ENCODE results near the gene WDR35. TPM values are rescaled to one million over a fixed set of nuclear protein-coding genes. Genes with fewer than 3 reads are reported as not detected.

Gene WDR35
- total and polyA plus RNA-seq, 2 donors (not counting 3 experiments of a cell fraction or from before 2014, with no cell fraction given) = 3.6 to 8.0 TPM

DNA sequence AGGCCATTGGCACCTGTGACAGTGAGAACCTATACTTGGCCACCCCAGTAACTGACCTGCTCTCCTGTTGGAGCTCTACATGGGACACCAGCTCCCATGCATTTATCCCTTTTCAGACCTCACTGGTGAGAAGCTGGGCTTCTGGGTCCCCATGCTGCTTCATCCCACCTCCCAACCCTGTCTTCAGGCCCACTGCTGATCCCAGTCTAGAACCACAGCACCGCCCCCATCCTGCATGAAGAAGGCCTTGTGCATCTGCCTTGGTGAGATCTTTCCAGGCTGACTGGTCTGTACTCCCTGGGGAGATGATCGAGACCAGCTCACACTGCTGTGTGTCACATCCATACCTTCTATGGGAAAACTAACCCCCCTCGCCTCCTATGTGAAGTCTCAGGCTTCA, 110.8 kb downstream of the WDR35 start:
- FAIRE-seq = no peak
- ChIA-PET CTCF (no interaction called here), POLR2A (no interaction called here)
- Histone ChIP-seq H3K4me1 (ENCODE audit: control insufficient read depth, extremely low read depth, insufficient read depth, low read length) (no peaks in the 10 kb centered on the region), H3K4me3 (replicated peaks in 1 of 3; ENCODE audit: insufficient read depth in 1 of 3, low read depth in 1 of 3, low read length in 3 of 3) (no peak overlapping the region), H3K9me1 (replicated peaks; ENCODE audit: control insufficient read depth, extremely low read depth, insufficient read depth, low read length) (no peaks in the 10 kb centered on the region), H3K27me3 (ENCODE audit: control insufficient read depth in 2 of 2, insufficient read depth in 2 of 2, low read length in 2 of 2) (no peaks in the 10 kb centered on the region), H4K20me1 (replicated peaks; ENCODE audit: control insufficient read depth, extremely low read depth, insufficient read depth, low read length) (no peaks in the 10 kb centered on the region), H3K9ac (replicated peaks; ENCODE audit: extremely low read depth, insufficient read depth, low read length) (no peak overlapping the region), H3K27ac (ENCODE audit: insufficient read depth, low read depth, low read length) (no peak overlapping the region), H3K4me2 (ENCODE audit: insufficient read depth, low read length) (no peak overlapping the region), H3K36me3 (ENCODE audit: control insufficient read depth in 2 of 2, extremely low read depth in 1 of 2, insufficient read depth in 2 of 2, low read length in 2 of 2) (no peaks in the 10 kb centered on the region), H3K79me2 (ENCODE audit: control insufficient read depth, insufficient read depth, low read length) (no peaks in the 10 kb centered on the region), H2AFZ (ENCODE audit: low read depth, low read length) (no peak overlapping the region), H3K9me3 (replicated peaks; ENCODE audit: control insufficient read depth, insufficient read depth, low read length) (no peaks in the 10 kb centered on the region)
- no TSS peak for BruUV-seq (replicated peaks)
- no peak for DNase-seq (ENCODE audit: low read depth, low spot score)
- dilution Hi-C loops (cut with MboI; ENCODE audit: extremely low pct_ligation_motif_present, low sequenced_read_pairs) (no loop called here), intact Hi-C loops (cut with micrococcal nuclease) (no loop called here)
- no peak for TF ChIP-seq GATA2 (IDR thresholded peaks at IDR 0.05; ENCODE audit: insufficient read depth, insufficient read length, low read depth, low read length)
- TF ChIP-seq FOS (IDR thresholded peaks at IDR 0.05; ENCODE audit: borderline replicate concordance, insufficient read depth, low read length) = no peak
- no peak for TF ChIP-seq JUN (IDR thresholded peaks at IDR 0.05; ENCODE audit: borderline replicate concordance, insufficient read depth, insufficient read length, low read depth)
- TF ChIP-seq EZH2 (IDR thresholded peaks at IDR 0.05; ENCODE audit: borderline replicate concordance, low read depth, low read length, severe bottlenecking) = no peak
- TF ChIP-seq, protein P1, sequence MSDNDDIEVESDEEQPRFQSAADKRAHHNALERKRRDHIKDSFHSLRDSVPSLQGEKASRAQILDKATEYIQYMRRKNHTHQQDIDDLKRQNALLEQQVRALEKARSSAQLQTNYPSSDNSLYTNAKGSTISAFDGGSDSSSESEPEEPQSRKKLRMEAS (IDR thresholded peaks at IDR 0.05; ENCODE audit: insufficient read depth, insufficient read length) = no peak
- no peak for TF ChIP-seq POLR2AphosphoS5 (IDR thresholded peaks at IDR 0.05; ENCODE audit: insufficient read depth, low read depth, low read length)
- no peak for TF ChIP-seq MYC (IDR thresholded peaks at IDR 0.05; ENCODE audit: low read depth, low read length)
- no peak for TF ChIP-seq POLR2A (IDR thresholded peaks at IDR 0.05; ENCODE audit: low read depth, low read length)
- TF ChIP-seq, protein P2, sequence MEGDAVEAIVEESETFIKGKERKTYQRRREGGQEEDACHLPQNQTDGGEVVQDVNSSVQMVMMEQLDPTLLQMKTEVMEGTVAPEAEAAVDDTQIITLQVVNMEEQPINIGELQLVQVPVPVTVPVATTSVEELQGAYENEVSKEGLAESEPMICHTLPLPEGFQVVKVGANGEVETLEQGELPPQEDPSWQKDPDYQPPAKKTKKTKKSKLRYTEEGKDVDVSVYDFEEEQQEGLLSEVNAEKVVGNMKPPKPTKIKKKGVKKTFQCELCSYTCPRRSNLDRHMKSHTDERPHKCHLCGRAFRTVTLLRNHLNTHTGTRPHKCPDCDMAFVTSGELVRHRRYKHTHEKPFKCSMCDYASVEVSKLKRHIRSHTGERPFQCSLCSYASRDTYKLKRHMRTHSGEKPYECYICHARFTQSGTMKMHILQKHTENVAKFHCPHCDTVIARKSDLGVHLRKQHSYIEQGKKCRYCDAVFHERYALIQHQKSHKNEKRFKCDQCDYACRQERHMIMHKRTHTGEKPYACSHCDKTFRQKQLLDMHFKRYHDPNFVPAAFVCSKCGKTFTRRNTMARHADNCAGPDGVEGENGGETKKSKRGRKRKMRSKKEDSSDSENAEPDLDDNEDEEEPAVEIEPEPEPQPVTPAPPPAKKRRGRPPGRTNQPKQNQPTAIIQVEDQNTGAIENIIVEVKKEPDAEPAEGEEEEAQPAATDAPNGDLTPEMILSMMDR (IDR thresholded peaks at IDR 0.05; ENCODE audit: extremely low read depth in 1 of 2, insufficient read depth in 1 of 2, low read depth in 1 of 2, low read length in 2 of 2) = no peak
